Stimulated activated CD8-positive, alpha-beta memory T cell treated with anti-CD3 and anti-CD28 coated beads, Interleukin-15, amount 100 ng/mL, for 4 hours (primary cell): Measurements from ENCODE around the gene DCAF10.
"Not testable (repeated sequence)": the region's sequence is repeated elsewhere in the genome, so short reads cannot be mapped to it uniquely, and the experiment has no call there.

Experiments used
- DNase-seq, 2 donors: peaks; one replicate each; pipeline ENCODE4 v3.0.0-alpha.2; 2020; ENCODE audit warnings: low read depth in 2 of 2

Gene DCAF10

GRCh38 chr9:37792122-37792521 is 8.5 kb upstream of the DCAF10 start:
- no peak for DNase-seq

- DNase-seq, result no peak
Observed at GRCh38 chr9:37796232-37796631, 4.4 kb upstream of the DCAF10 start.

- no peak for DNase-seq
Observed at GRCh38 chr9:37798677-37799076, 1.9 kb upstream of the DCAF10 start.

- no peak for DNase-seq
Observed at GRCh38 chr9:37801287-37801850, 772 bp downstream of the DCAF10 start.

GRCh38 chr9:37801959-37802711 is 1.5 kb downstream of the DCAF10 start:
- DNase-seq, result no peak

GRCh38 chr9:37806271-37806670 is 5.7 kb downstream of the DCAF10 start:
- no peak for DNase-seq

- not testable (repeated sequence) for DNase-seq
Observed at GRCh38 chr9:37809676-37810075, 9.1 kb downstream of the DCAF10 start.

- DNase-seq, result no peak
Observed at GRCh38 chr9:37811906-37812476, 11.4 kb downstream of the DCAF10 start.

GRCh38 chr9:37812773-37813379 is 12.3 kb downstream of the DCAF10 start:
- no peak for DNase-seq

GRCh38 chr9:37818849-37819248 is 18.3 kb downstream of the DCAF10 start:
- no peak for DNase-seq

- no peak for DNase-seq
Observed at GRCh38 chr9:37820142-37820541, 19.5 kb downstream of the DCAF10 start.

GRCh38 chr9:37825174-37825573 is 24.6 kb downstream of the DCAF10 start:
- not testable (repeated sequence) for DNase-seq

- no peak for DNase-seq
Observed at GRCh38 chr9:37827483-37828165, 27.0 kb downstream of the DCAF10 start.

- no peak for DNase-seq
Observed at GRCh38 chr9:37835821-37836220, 35.2 kb downstream of the DCAF10 start.

GRCh38 chr9:37836386-37836785 is 35.8 kb downstream of the DCAF10 start:
- no peak for DNase-seq

GRCh38 chr9:37839496-37840461 is 39.2 kb downstream of the DCAF10 start:
- no peak for DNase-seq

GRCh38 chr9:37840560-37841194 is 40.1 kb downstream of the DCAF10 start:
- no peak for DNase-seq

- DNase-seq, result no peak
Observed at GRCh38 chr9:37852222-37852621, 51.6 kb downstream of the DCAF10 start.

- no peak for DNase-seq
Observed at GRCh38 chr9:37856551-37856950, 56.0 kb downstream of the DCAF10 start.

- no peak for DNase-seq
Observed at GRCh38 chr9:37859043-37859442, 58.4 kb downstream of the DCAF10 start.

GRCh38 chr9:37862530-37862929 is 61.9 kb downstream of the DCAF10 start:
- DNase-seq, result no peak
